Muscle of arm (tissue), 12 donors: ENCODE results near the gene DUSP16. TPM values are rescaled to one million over a fixed set of nuclear protein-coding genes. Genes with fewer than 3 reads are reported as not detected.

Source experiments
- DNase-seq: peaks from one replicate; pipeline ENCODE4 v3.0.0-alpha.2; 2013
- polyA plus RNA-seq, 12 donors: library from polyadenylated mRNA; unstranded; fragments of 120-200 nt; gene quantifications; one replicate each; pipeline ENCODE4 v1.2.1, GENCODE V29; 2013; ENCODE audit not compliant: insufficient read length in 12 of 12

DUSP16 gene
- polyA plus RNA-seq, 12 donors, result 29.0 to 45.6 (median 34.4) TPM; not detected in 1

DNA sequence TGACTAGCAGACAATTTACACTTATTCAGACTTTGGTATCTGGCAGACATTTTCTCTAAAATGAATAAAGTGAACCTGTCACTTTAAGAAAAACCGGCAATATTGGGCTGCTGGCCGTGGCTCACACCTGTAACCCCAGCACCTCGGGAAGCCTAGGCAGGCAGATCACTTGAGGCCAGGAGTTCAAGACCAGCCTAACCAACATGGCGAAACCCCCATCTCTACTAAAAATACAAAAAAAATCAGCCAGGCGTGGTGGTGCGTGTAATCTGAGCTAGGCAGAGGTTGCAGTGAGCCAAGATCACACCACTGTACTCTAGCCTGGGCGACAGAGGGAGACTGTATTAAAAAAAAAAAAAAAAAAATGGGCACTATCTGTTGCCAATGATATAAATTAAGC, 11.5 kb downstream of the DUSP16 start:
- no peak for DNase-seq

DNA sequence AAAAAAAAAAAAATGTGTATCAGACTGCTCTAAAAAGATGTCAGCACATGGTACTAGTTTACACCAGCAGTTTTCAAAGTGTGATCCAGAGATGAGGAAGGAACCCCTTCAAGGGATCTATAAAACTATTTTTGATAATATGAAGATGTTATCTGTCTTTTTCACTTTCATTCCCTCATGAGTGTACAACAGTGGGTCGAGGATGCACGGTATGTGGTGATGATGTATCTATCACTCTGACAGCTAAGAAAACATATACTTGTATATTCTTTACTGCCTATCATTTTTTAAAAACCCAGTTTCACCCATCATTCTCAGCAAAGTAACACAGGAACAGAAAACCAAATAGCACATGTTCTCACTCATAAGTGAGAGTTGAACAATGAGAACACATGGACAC, 12.4 kb downstream of the DUSP16 start:
- no peak for DNase-seq

DNA sequence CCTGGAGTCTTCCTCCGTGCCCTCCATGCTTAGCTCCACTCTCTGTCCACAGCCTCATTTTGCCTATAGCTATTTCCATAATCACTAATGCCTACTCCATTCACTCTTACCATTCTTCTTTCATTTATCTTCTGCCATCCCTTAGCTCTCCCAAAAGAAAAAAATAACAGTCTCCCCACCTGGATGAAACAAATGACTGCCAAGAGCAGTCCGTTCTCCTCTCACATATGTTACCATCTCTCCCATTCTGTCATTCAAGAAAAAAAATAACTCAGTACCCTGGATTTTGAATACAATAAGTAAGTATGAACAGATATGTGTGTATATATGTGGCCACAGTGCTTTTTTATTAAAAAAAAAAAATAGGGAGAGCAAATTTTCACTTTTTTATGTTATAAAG, 13.2 kb downstream of the DUSP16 start:
- DNase-seq, result no peak

DNA sequence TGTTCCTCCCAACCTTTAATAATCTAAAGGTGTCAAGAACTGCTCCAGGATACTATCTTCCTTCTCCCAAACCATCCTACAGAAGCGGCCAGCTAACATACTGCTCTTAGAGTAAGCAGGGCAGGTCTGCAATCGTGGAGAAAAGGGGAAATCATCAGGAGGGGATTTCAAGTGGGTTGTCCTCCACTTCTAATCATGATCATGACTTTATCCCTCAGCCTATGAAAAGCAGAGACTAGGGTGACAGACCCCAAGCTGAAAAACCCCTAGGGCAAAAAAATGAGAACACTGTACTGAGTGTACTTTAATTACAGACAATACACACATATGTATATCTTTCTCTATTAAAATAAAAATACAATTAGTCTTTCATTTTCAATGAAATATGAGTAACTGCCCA, 13.9 kb downstream of the DUSP16 start:
- DNase-seq, result no peak

DNA sequence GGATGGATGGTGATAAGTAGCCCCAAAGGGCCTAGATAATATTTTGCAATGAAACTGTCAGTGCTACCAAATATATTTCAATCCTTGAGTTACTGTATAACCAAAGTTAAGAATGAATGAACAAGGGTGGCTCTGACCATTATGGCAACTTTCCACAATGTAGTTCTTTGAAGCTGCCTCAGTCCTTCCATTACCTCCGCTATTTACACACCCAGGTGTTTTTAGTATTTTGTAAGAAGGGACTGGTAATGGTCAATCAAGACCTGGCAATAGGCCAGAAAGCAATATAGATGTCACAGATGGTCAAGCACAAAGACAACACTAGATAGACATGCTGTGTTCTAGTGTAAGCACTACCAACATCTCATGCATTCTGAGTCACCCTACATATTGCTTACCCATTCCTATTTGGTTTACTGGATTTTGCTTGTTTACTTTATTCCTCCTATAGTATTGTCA, 16.3 kb downstream of the DUSP16 start:
- no peak for DNase-seq

DNA sequence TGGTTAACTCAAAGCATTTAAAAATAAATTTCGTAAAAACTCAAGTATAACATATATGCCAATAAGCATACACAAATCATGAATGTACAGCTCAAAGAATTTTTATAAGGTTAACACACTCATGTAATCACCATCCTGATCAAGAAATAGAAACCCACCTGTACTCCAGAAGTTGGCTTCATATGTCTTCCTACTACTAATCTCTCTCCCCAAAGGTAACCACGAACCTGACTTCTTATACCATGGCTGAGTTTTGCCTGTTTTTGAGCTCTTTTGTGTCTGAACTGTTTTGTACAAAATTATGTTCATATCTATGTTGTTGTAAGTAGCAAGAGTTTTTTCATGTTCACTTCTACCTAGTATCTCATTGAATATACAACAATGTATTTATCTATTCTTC, 18.7 kb downstream of the DUSP16 start:
- no peak for DNase-seq

DNA sequence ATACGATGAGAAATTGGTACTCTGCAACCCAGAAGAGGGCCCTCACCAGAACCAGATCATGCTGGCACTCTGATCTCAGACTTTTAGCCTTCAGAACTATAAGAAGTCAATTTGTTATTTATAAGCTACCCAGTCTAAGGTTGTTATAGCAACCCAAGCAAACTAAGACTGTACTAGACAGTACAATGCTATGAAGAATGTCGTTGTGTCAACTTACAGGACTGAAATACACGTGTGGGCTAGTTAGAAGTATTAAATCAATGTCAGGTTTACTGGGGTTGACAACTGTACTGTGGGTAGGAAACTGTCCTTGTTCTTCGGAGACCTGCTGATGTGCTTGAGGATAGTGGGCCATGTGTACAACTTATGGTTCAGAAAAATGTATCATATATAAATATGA, 19.7 kb downstream of the DUSP16 start:
- DNase-seq, result no peak

DNA sequence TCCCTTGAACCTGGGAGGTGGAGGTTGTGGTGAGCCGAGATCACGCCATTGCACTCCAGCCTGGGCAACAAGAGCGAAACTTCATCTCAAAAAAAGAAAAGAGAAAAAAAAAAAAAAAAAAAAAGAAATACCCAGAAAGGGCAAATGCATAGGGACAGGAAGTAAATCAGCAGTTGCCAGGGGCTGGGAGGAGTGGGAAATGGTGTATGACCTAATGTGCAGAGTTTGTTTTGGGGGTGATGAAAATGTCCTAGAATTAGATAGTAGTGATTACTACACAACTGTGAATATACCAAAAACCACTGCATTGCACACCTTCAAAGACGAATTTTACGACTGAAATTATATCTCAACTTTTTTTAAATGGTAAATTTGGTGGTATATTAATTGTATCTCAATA, 20.4 kb downstream of the DUSP16 start:
- no peak for DNase-seq

DNA sequence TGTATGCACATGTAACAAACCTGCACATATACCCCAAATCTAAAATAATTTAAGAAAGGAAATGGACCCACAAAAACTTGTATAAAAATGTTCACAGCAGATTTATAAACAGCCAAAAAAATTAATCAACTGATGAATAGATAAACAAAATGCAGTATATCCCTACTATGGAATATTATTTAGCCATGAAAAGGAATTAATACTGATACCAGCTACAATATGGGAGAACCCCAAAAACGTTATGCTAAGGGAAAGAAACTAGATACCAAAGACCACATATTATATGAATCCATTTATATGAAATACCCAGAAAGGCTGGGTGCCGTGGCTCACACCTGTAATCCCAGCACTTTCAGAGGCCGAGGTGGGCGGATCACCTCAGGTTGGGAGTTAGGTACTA, 20.9 kb downstream of the DUSP16 start:
- DNase-seq, result no peak

DNA sequence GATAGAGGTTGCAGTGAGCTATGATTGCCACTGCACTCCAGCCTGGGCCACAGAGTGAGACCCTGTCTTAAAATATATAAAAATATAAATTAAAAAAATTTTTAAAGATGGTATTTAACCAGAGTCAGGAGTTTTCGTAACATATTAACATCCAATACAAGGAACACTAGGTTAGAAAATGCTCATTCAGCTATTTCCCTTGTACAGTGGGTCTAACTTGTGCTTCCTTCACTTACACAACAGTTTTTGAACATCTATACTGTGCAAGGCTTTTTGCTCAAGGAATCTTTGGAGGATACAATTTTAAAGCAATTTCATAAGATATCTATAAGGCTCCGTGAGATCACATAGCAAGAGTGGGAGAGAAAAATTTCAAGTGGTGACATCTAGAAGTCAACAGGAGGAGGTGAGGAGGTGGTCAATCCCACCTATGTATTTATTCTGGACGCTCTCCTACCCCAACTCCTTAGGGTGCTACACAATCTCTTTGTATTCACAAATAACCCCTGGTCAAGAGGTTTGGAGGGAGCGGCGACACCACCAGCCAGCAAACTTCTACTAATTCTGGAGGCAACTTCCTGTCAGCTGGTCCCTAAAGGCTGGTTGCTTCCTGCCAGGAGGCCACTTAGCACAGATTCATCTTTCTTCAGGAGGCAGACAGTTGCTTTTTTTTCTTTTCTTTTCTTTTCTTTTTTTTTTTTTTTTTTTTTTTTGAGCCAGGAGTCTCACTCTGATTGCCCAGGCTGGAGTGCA, 22.2 kb downstream of the DUSP16 start:
- DNase-seq, result no peak

DNA sequence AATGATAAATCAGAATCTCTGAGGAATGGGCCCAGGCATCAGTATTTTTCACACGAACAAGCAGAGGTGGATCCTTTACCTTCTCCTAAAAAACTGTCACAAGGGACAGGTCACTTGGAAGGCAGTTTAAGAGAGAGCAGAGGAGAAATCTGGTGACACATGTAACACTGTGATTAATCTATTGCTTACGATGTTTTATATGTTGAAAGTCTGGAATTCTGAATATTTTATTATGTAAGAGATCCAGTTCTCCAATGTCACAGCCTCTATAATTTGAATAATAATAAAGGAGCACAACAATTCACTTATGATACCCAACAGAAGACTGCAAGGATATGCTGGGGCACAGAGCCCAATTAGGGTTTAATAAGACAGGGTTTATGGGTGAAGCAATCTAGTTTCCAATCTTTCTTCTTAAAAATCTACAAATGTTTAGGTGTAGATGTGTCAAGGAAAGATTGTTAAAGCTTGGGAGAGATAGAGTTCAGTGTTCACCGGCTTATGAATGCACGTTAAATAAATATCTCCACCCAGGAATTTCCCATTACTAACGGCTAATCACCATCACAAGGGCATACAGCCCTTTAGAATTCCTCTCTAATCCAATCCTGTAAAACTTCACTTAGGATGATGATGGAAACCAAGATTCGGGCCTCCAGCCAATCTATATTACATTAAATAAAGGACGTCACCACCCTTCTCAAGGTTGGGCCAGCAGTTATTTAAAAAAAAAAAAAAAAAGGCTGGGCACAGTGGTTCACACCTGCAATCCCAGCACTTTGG, 23.4 kb downstream of the DUSP16 start:
- no peak for DNase-seq

DNA sequence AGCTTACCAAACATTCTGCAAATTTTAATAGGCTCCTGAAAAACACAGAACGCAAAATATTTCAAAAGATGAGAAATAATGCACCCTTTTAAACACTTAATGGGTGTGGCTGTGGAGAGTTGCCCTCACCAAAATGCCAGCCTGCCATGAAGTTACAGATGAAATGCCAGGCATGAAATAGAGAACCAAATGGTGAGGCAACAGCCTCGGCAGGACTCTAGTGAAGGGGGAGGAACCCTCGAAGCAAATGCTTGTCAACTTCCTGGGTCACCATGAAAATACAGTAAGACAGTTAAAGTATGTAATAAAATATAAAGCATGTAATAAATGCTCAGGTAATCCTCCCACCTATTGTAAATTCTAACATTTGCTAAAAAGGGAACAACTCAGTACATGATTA, 24.1 kb downstream of the DUSP16 start:
- DNase-seq, result no peak

DNA sequence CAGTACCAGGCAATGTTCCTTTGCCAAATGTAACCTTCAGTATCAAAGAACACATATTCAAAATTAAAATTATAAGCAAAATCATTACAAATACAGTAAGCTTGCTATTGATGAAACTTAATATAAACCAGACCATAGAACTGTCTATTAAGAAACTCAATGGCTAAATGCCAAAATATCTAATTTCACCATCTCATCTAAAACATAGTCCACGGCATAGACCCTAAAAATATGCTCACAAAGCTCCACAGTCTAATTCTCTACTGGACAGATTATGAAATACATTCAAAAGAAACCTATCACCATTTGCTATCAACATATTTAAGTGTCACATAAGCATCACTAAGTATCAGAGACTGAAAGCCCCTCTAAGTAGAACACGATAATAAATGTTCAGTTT, 25.2 kb downstream of the DUSP16 start:
- DNase-seq, result no peak

DNA sequence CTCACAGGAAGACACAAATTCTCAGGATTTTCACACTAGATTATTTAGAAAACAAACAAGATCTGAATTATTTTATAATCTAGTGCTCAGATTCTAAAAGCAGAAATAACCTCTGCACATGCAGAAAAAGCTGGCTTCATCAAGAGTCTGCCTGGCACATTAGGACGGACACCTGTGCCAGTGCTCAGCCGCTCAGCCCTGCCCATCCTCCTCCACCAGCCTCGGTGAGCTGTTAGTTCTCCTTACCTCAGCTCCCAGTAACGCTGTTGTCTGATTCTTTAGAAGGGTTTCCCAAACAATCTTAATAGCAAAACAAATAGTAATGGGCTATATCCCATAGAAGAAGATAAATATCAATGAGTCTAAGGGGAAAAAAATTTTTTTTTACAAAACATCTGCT, 27.7 kb downstream of the DUSP16 start:
- no peak for DNase-seq

DNA sequence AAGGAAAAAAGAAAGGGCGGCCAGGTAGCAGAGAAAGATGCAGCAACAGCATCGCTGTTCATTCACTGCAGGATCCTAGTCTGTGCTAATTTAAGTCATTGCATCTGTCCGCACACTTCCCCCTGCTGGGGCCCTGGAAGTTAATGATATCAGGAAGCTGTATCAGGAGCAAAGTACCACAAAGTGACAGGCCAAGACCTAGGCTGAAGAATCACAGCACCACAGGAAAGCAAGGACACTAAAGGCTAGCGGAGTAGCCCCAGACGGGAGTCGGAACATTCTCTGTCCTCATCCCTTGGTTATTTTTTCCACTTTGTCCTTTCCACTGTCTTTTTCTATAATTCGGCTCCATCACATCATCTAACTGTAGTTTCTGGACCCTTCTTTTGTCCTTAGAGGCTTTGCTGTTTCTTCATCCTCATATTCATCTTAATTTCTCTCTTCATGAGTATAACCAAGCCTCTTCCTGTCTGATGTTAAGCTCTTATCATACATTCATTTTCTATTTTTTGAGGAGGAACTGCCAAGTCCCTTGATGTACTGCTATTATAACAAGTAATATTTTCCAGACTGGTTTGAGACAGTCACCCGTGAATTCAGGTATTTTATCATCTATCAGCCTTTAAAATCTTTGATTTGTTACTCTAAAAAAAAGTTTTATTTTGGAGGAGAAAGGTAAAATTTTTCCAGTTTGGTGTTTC, 28.3 kb downstream of the DUSP16 start:
- DNase-seq, result peak; percentile 27

DNA sequence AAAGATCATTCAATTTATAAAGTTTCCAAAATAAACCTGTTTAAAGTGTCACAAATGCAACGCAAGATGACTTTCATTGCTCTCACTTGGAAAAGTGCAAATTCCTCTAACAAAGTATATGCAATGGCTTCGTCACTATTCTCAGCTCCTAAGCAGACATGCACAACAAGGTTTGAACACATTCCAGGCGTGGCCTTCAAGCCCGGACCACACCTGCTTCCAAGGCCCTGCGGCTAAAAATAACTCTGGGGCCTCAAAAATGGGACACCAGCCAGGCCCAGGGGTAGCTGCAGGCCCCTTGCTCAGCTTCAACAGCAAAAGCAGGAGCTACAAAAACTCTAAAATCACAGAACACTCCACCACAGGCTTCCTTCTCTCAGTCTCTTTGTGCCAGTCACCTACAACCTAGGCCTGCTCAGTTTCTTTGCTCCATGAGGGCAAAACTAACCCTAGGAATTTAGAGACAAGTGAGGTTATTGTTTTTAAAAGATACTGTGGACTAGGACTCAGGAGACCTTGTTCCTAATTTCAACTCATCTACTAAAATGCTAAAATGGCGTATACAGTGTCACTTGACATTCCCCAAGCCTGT, 29.3 kb downstream of the DUSP16 start:
- peak; percentile 73 for DNase-seq

DNA sequence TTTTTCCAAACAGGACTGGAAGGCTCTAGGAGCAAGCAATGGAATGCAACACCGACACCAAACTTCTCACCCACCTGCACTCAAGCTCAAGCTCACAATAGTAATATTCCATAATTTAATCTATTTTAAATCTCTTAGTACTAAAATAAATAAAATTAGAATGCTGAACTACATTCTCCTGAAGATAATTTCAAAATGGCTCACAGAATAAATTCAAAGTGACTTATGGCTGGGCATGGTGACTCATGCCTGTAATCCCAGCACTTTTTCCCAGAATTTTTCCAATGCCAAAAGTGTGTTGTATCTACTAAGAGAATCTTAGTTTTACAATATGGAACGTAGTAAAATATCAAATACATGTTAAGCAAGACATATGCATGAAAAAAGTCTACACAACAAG, 31.5 kb downstream of the DUSP16 start:
- no peak for DNase-seq

DNA sequence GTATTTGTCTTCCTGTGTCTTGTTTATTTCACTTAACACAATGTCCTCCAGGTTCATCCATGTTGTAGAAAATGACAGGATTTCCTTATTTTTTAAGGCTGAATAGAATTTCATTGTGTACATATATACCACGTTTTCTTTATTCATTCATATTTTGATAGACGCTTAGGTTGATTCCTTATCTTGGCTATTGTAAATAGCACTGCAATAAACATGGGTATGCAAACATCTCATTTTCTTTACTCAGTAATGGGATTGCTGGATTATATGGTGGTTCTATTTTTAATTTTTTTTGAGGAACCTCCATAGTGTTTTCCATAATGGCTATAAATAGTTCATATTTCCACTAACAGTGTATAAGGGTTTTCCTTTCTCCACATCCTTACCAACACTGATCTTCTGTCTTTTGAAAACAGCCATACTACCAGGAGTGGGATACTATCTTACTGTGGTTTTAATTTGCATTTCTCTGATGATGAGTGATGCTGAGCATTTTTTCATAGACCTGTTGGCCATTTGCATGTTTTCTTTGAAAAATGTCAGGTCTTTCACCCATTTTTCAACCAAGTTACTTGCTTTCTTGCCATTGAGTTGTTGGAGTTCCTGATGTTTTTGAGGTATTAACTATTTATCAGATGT, 32.8 kb downstream of the DUSP16 start:
- DNase-seq, result no peak

DNA sequence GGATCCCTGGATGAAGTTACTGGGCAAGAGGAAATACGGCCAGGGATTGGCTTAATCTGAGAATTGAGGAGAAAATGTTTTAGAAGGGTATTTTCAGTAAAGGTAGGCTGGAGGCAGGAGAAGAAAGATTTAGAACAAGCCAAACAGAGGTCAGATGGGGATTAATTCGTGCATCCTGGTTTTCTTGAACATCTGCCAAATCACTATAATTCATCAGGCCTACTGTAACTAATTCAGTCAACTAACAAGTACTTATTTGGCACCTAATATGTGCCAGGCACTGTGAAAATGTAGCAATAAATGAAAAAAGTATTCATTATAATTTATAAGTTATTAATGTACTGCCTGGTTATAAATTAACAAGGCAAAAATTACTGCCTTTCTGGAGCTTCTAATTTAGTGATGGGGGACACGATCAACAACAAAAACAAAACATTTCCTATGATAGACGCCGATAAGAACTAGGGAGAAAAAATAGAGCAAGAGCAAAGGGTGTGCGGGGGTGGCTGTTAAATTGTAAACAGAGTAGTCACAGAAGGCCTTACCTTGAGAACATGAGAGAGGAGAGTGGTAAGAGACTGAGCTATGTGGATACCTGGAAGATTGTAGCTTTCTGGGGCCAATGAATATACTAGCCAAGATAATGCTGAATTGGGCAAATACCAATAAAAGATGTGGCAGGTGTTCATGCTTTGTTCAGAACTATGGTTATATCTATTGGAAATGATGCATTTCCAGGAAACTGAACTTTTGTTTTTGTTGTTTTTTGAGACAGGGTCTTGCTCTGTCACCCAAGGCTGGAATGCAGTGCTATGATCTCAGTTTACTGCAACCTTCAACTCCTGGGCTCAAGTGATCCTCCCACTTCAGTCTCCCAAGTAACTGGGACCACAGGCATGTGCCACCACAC, 34.0 kb downstream of the DUSP16 start:
- DNase-seq, result no peak

DNA sequence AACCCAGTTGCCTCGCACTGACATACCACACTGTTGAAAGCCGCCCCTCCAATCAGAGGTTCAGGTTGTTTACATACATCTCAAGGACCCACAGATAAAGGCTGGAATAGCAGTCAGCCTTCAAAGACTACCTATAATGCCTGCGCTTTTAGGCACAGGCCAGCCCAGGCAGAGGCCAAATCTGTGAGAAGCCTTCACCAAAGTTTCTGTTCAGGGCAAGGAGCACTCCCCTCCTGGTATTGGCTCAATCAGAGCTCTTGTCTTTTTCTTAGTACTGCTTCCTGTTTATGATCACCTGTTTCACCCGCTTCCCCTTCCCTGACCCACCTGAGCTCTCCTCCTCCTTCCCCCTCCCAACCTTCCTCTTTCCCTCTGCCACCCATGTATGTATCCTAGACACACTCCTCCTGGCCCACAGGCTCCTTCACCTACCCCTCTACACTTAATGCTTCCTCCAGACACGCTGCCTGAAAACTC, 34.8 kb downstream of the DUSP16 start:
- DNase-seq, result no peak

DNA sequence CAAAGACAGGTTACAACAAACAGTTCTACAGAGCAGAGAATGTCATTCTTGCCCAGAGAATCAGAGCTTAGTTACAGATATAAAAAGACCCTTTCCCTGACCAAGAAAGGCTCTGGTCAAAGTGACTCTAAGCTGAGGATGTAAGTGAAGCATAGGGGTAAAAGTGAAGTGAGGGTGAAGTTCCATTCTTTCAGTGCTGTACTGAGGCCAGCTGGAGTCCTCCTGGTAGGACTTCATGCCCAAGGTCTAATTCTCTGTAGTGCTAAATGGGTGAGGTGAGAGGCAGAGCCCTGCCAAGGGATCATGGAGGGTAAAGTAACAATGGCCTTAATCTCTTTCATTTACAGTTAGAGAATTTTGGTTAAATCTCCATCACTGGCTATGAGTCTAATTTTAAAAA, 38.5 kb downstream of the DUSP16 start:
- DNase-seq, result no peak
